Activated CD8-positive, alpha-beta T cell treated with anti-CD3 and anti-CD28 coated beads for 36 hours (primary cell): Measurements from ENCODE around the gene RGL1. TPM values are rescaled to one million over a fixed set of nuclear protein-coding genes. Genes with fewer than 3 reads are reported as not detected.

Experiments used
- ATAC-seq: fragments of 200-7000 bp; cut with Tn5 transposase; one replicate; pipeline ENCODE4 v1.10.0; 2021; ENCODE audit warnings: mild to moderate bottlenecking, moderate library complexity
- CTCF ChIA-PET: fragments of 350-600 bp; sonication (Branson Sonifier 250); formaldehyde crosslinking; loops from one replicate; lab custom pipeline; 2021; ENCODE audit warnings: antibody characterized with exemption; lab: Charles Lee
- POLR2A ChIA-PET: fragments of 350-600 bp; sonication (Branson Sonifier 250); formaldehyde crosslinking; loops from one replicate; lab custom pipeline; 2021; ENCODE audit warnings: antibody characterized with exemption; lab: Charles Lee
- DNase-seq: peaks from one replicate; pipeline ENCODE4 v3.0.0-alpha.2; 2020
- H3K27ac Mint-ChIP-seq: one replicate; pipeline ENCODE4 v1.8.0; 2021; ENCODE audit warnings: mild to moderate bottlenecking, mixed read lengths
- H3K27me3 Mint-ChIP-seq: one replicate; pipeline ENCODE4 v1.8.0; 2021; ENCODE audit warnings: mixed read lengths
- H3K36me3 Mint-ChIP-seq: one replicate; pipeline ENCODE4 v1.8.0; 2021; ENCODE audit warnings: low read depth, mixed read lengths
- H3K4me1 Mint-ChIP-seq: one replicate; pipeline ENCODE4 v1.8.0; 2021; ENCODE audit warnings: low read depth, mixed read lengths
- H3K4me3 Mint-ChIP-seq: one replicate; pipeline ENCODE4 v1.8.0; 2021; ENCODE audit warnings: mild to moderate bottlenecking, moderate library complexity, mixed read lengths
- H3K9me3 Mint-ChIP-seq: one replicate; pipeline ENCODE4 v1.8.0; 2021; ENCODE audit warnings: mixed read lengths
- CTCF ChIP-seq: fragments of 200-600 bp; IDR thresholded peaks from one replicate; pipeline ENCODE4 v1.8.0; 2022; ENCODE audit warnings: antibody characterized with exemption, mild to moderate bottlenecking
- intact Hi-C: fragments of 100-400 bp; cut with micrococcal nuclease; formaldehyde crosslinking; loops from one replicate; pipeline ENCODE4 v1.10.0; 2022
- total RNA-seq, 2 experiments: library from RNA; stranded (reverse); gene quantifications; one replicate each; pipeline ENCODE4 v1.2.3, GENCODE V29; 2021

RGL1 gene
- total RNA-seq, 2 experiments from 2014 or later: 1.2 to 1.3 TPM

- ChIA-PET POLR2A (no interaction called here), CTCF (no interaction called here)
- DNase-seq: no peak
- ATAC-seq: no peak
- Mint-ChIP-seq H3K9me3 (no peaks in the 10 kb centered on the region), H3K36me3 (no peaks in the 10 kb centered on the region), H3K27ac (no peak overlapping the region), H3K4me3 (no peak overlapping the region), H3K4me1 (no peaks in the 10 kb centered on the region), H3K27me3 (no peaks in the 10 kb centered on the region)
- intact Hi-C loops: no loop called here
- no peak for TF ChIP-seq CTCF
These were observed 26.4 kb downstream of the RGL1 start for GRCh38 chr1:183831311-183831710.

GRCh38 chr1:183832459-183832858, 27.5 kb downstream of the RGL1 start:
- DNase-seq: no peak
- ChIA-PET POLR2A (no interaction called here), CTCF (interaction anchor here (1.8 kb wide), 1 partner anchor 83 kb away, joined by 5 read pairs; no protein-coding TSS in a partner anchor)
- intact Hi-C loops: no loop called here
- no peak for ATAC-seq
- Mint-ChIP-seq H3K27me3 (no peaks in the 10 kb centered on the region), H3K27ac (no peak overlapping the region), H3K4me1 (no peaks in the 10 kb centered on the region), H3K4me3 (no peak overlapping the region), H3K9me3 (no peaks in the 10 kb centered on the region), H3K36me3 (no peaks in the 10 kb centered on the region)
- no peak for TF ChIP-seq CTCF

- DNase-seq (no peak), ATAC-seq (no peak)
- no peak for TF ChIP-seq CTCF
- ChIA-PET CTCF (no interaction called here), POLR2A (no interaction called here)
- H3K27me3 Mint-ChIP-seq: no peaks in the 10 kb centered on the region
- H3K36me3 Mint-ChIP-seq: no peaks in the 10 kb centered on the region
- no peak overlapping the region for H3K4me3 Mint-ChIP-seq
- H3K4me1 Mint-ChIP-seq: no peaks in the 10 kb centered on the region
- H3K27ac Mint-ChIP-seq: no peak overlapping the region
- H3K9me3 Mint-ChIP-seq: no peaks in the 10 kb centered on the region
- intact Hi-C loops: no loop called here
These were observed 29.6 kb downstream of the RGL1 start for GRCh38 chr1:183834568-183834967.

- Mint-ChIP-seq H3K4me3 (no peak overlapping the region), H3K9me3 (no peaks in the 10 kb centered on the region), H3K27me3 (no peaks in the 10 kb centered on the region), H3K36me3 (no peaks in the 10 kb centered on the region), H3K4me1 (peaks cover 2% of the 10 kb centered on the region), H3K27ac (no peak overlapping the region)
- POLR2A ChIA-PET: no interaction called here
- CTCF ChIA-PET: interaction anchor here (1.3 kb wide), 1 partner anchor 181 kb away, joined by 3 read pairs; no protein-coding TSS in a partner anchor
- intact Hi-C loops: no loop called here
- ATAC-seq: no peak
- no peak for DNase-seq
- no peak for TF ChIP-seq CTCF
These were observed 31.7 kb downstream of the RGL1 start for GRCh38 chr1:183836598-183836997.

GRCh38 chr1:183837062-183837461, 32.1 kb downstream of the RGL1 start:
- ChIA-PET POLR2A (no interaction called here), CTCF (interaction anchor here (1.3 kb wide), 1 partner anchor 181 kb away, joined by 3 read pairs; no protein-coding TSS in a partner anchor)
- H3K27me3 Mint-ChIP-seq: no peaks in the 10 kb centered on the region
- H3K27ac Mint-ChIP-seq: no peak overlapping the region
- intact Hi-C loops: no loop called here
- no peak for ATAC-seq
- peaks cover 7% of the 10 kb centered on the region for H3K4me1 Mint-ChIP-seq
- H3K36me3 Mint-ChIP-seq: no peaks in the 10 kb centered on the region
- H3K9me3 Mint-ChIP-seq: no peaks in the 10 kb centered on the region
- no peak for DNase-seq
- no peak for TF ChIP-seq CTCF
- no peak overlapping the region for H3K4me3 Mint-ChIP-seq
